SK-N-SH treated with all-trans-retinoic acid at 6 μM for 48 hours (cell line): ENCODE results near the gene TNFRSF8.

Source experiments
- ATAC-seq: fragments of 200-7000 bp; cut with Tn5 transposase; 3 replicates; pipeline ENCODE4 v1.9.1; 2020; ENCODE audit warnings: mild to moderate bottlenecking, moderate library complexity
- ARNTL ChIP-seq: fragments of 450-650 bp; formaldehyde crosslinking; IDR thresholded peaks from 2 replicates; pipeline ENCODE4 v1.5.0; 2020; ENCODE audit warnings: low read depth, mild to moderate bottlenecking, moderate library complexity, borderline replicate concordance
- BACH2 ChIP-seq: fragments of 250-450 bp; sonication (Bioruptor Pico); IDR thresholded peaks from 2 replicates; pipeline ENCODE4 v1.9.0; 2021; ENCODE audit warnings: mild to moderate bottlenecking, borderline replicate concordance
- CREB5 ChIP-seq: fragments of 250-450 bp; sonication (Bioruptor Pico); IDR thresholded peaks from 2 replicates; pipeline ENCODE4 v1.5.1; 2020; ENCODE audit warnings: low read depth, mild to moderate bottlenecking, moderate library complexity
- CSDC2 ChIP-seq: fragments of 250-450 bp; sonication (Bioruptor Pico); IDR thresholded peaks from 2 replicates; pipeline ENCODE4 v1.5.0; 2020; ENCODE audit warnings: mild to moderate bottlenecking, moderate library complexity
- CSRNP3 ChIP-seq: fragments of 250-450 bp; sonication (Bioruptor Pico); IDR thresholded peaks from 2 replicates; pipeline ENCODE4 v1.5.1; 2021; ENCODE audit warnings: mild to moderate bottlenecking, moderate library complexity
- ESRRG ChIP-seq: fragments of 250-450 bp; sonication (Bioruptor Pico); IDR thresholded peaks from 2 replicates; pipeline ENCODE4 v1.6.1; 2021; ENCODE audit warnings: mild to moderate bottlenecking
- GLIS3 ChIP-seq: fragments of 250-450 bp; sonication (Bioruptor Pico); IDR thresholded peaks from 2 replicates; pipeline ENCODE4 v1.5.0; 2020; ENCODE audit warnings: mild to moderate bottlenecking, moderate library complexity
- ISL1 ChIP-seq: fragments of 250-450 bp; sonication (Bioruptor Pico); IDR thresholded peaks from 2 replicates; pipeline ENCODE4 v2.1.2; 2022; ENCODE audit warnings: mild to moderate bottlenecking, moderate library complexity
- OSR1 ChIP-seq: fragments of 250-450 bp; sonication (Bioruptor Pico); IDR thresholded peaks from 2 replicates; pipeline ENCODE4 v1.8.0; 2022; ENCODE audit warnings: moderate library complexity, mild to moderate bottlenecking, inconsistent platforms
- PATZ1 ChIP-seq: fragments of 250-450 bp; sonication (Bioruptor Pico); IDR thresholded peaks from 2 replicates; pipeline ENCODE4 v1.8.0; 2020; ENCODE audit warnings: mild to moderate bottlenecking, moderate library complexity, borderline replicate concordance
- POU6F1 ChIP-seq: fragments of 250-450 bp; sonication (Bioruptor Pico); IDR thresholded peaks from 2 replicates; pipeline ENCODE4 v1.8.0; 2021; ENCODE audit warnings: low read depth, mild to moderate bottlenecking, moderate library complexity, borderline replicate concordance
- PPARA ChIP-seq: fragments of 250-450 bp; sonication (Bioruptor Pico); IDR thresholded peaks from 2 replicates; pipeline ENCODE4 v1.5.0; 2020; ENCODE audit warnings: mild to moderate bottlenecking, borderline replicate concordance
- RARB ChIP-seq: fragments of 250-450 bp; sonication (Bioruptor Pico); IDR thresholded peaks from 2 replicates; pipeline ENCODE4 v1.8.0; 2021; ENCODE audit warnings: mild to moderate bottlenecking, moderate library complexity
- SNAI2 ChIP-seq: fragments of 250-450 bp; sonication (Bioruptor Pico); IDR thresholded peaks from 2 replicates; pipeline ENCODE4 v1.5.0; 2020; ENCODE audit warnings: mild to moderate bottlenecking, moderate library complexity
- TCF4 ChIP-seq: fragments of 250-450 bp; sonication (Bioruptor Pico); IDR thresholded peaks from 2 replicates; pipeline ENCODE4 v1.8.0; 2021; ENCODE audit warnings: mild to moderate bottlenecking, moderate library complexity, borderline replicate concordance
- TOX ChIP-seq: fragments of 250-450 bp; sonication (Bioruptor Pico); IDR thresholded peaks from 2 replicates; pipeline ENCODE4 v1.8.0; 2021; ENCODE audit warnings: mild to moderate bottlenecking, moderate library complexity, borderline replicate concordance
- ZC3H10 ChIP-seq: fragments of 250-450 bp; sonication (Bioruptor Pico); IDR thresholded peaks from 2 replicates; pipeline ENCODE4 v1.5.1; 2021; ENCODE audit warnings: mild to moderate bottlenecking, moderate library complexity
- ZFP3 ChIP-seq: fragments of 250-450 bp; sonication (Bioruptor Pico); IDR thresholded peaks from 2 replicates; pipeline ENCODE4 v1.5.0; 2020; ENCODE audit warnings: mild to moderate bottlenecking, moderate library complexity
- ZFP30 ChIP-seq: fragments of 450-650 bp; formaldehyde crosslinking; IDR thresholded peaks from 2 replicates; pipeline ENCODE4 v1.5.0; 2022; ENCODE audit warnings: mild to moderate bottlenecking, moderate library complexity
- ZNF565 ChIP-seq: fragments of 450-650 bp; formaldehyde crosslinking; conservative IDR thresholded peaks from 2 replicates; pipeline ENCODE4 v1.5.0; 2020; ENCODE audit warnings: low read depth, mild to moderate bottlenecking, moderate library complexity
- ZNF70 ChIP-seq: fragments of 450-650 bp; formaldehyde crosslinking; IDR thresholded peaks from 2 replicates; pipeline ENCODE4 v1.5.0; 2020; ENCODE audit warnings: mild to moderate bottlenecking, moderate library complexity
- ZNF8 ChIP-seq: fragments of 450-650 bp; formaldehyde crosslinking; IDR thresholded peaks from 2 replicates; pipeline ENCODE4 v1.5.0; 2020; ENCODE audit warnings: mild to moderate bottlenecking, moderate library complexity

TNFRSF8 gene

GRCh38 chr1:12152113-12152891, 89.2 kb downstream of the TNFRSF8 start:
- no peak for TF ChIP-seq ZFP3 (CRISPR knock-in tag)
- TF ChIP-seq TCF4 (CRISPR knock-in tag): no peak
- no peak for TF ChIP-seq BACH2 (CRISPR knock-in tag)
- no peak for TF ChIP-seq CSDC2 (CRISPR knock-in tag)
- TF ChIP-seq ZFP30 (CRISPR knock-in tag): no peak
- TF ChIP-seq OSR1 (CRISPR knock-in tag): no peak
- no peak for TF ChIP-seq TOX
- no peak for TF ChIP-seq PATZ1 (CRISPR knock-in tag)
- no peak for TF ChIP-seq ARNTL (CRISPR knock-in tag)
- TF ChIP-seq ZNF70 (CRISPR knock-in tag): no peak
- TF ChIP-seq ZNF8 (CRISPR knock-in tag): no peak
- no peak for TF ChIP-seq ESRRG (CRISPR knock-in tag)
- no peak for TF ChIP-seq ISL1
- no peak for TF ChIP-seq POU6F1 (CRISPR knock-in tag)
- TF ChIP-seq ZC3H10: no peak
- TF ChIP-seq GLIS3 (CRISPR knock-in tag): no peak
- TF ChIP-seq ZNF565 (CRISPR knock-in tag): no peak
- TF ChIP-seq, all 23 proteins: peak for 0
- no peak for ATAC-seq

- ATAC-seq: peak; percentile 77
- TF ChIP-seq CSRNP3 (CRISPR knock-in tag): no peak
- TF ChIP-seq ISL1: no peak
- no peak for TF ChIP-seq PATZ1 (CRISPR knock-in tag)
- no peak for TF ChIP-seq ZNF8 (CRISPR knock-in tag)
- TF ChIP-seq RARB (CRISPR knock-in tag): no peak
- TF ChIP-seq ZC3H10: no peak
- no peak for TF ChIP-seq SNAI2 (CRISPR knock-in tag)
- no peak for TF ChIP-seq PPARA (CRISPR knock-in tag)
Measured at GRCh38 chr1:12153181-12153785, 90.2 kb downstream of the TNFRSF8 start.

GRCh38 chr1:12155328-12155727, 92.2 kb downstream of the TNFRSF8 start:
- no peak for TF ChIP-seq BACH2 (CRISPR knock-in tag)
- no peak for TF ChIP-seq ESRRG (CRISPR knock-in tag)
- TF ChIP-seq PPARA (CRISPR knock-in tag): no peak
- TF ChIP-seq ZFP30 (CRISPR knock-in tag): no peak
- TF ChIP-seq SNAI2 (CRISPR knock-in tag): no peak
- TF ChIP-seq PATZ1 (CRISPR knock-in tag): no peak
- no peak for TF ChIP-seq GLIS3 (CRISPR knock-in tag)
- TF ChIP-seq POU6F1 (CRISPR knock-in tag): no peak
- TF ChIP-seq CREB5 (CRISPR knock-in tag): no peak
- TF ChIP-seq TCF4 (CRISPR knock-in tag): no peak
- TF ChIP-seq ZNF565 (CRISPR knock-in tag): no peak
- no peak for TF ChIP-seq OSR1 (CRISPR knock-in tag)
- TF ChIP-seq TOX: no peak
- no peak for TF ChIP-seq ZNF8 (CRISPR knock-in tag)
- TF ChIP-seq ARNTL (CRISPR knock-in tag): no peak
- TF ChIP-seq CSDC2 (CRISPR knock-in tag): no peak
- no peak for TF ChIP-seq ISL1
- ATAC-seq: no peak
